Osteoblast (primary cell): ENCODE data around the gene CTNND2. TPM values are rescaled to one million over a fixed set of nuclear protein-coding genes. Genes with fewer than 3 reads are reported as not detected.

Source experiments
- DNase-seq: peaks from one replicate; pipeline ENCODE4 v3.0.0; 2011; ENCODE audit warnings: low spot score, mixed read lengths; ENCODE audit not compliant: insufficient read length; ENCODE audit errors: missing footprints
- H2AFZ ChIP-seq: 2 replicates; pipeline ENCODE4 v1.6.0; 2011; ENCODE audit warnings: mild to moderate bottlenecking, low read length
- H3K27ac ChIP-seq: 2 replicates; pipeline ENCODE4 v1.5.1; 2011; ENCODE audit warnings: mild to moderate bottlenecking, low read depth, low read length, moderate library complexity
- H3K27me3 ChIP-seq: 2 replicates; pipeline ENCODE4 v1.6.0; 2012; ENCODE audit warnings: mild to moderate bottlenecking, control low read depth, inconsistent platforms, low read length, moderate library complexity; ENCODE audit not compliant: insufficient read depth
- H3K36me3 ChIP-seq: 2 replicates; pipeline ENCODE4 v1.5.1; 2011; ENCODE audit warnings: mild to moderate bottlenecking, low read length, control low read depth, moderate library complexity; ENCODE audit not compliant: insufficient read depth
- H3K4me1 ChIP-seq: 2 replicates; pipeline ENCODE4 v1.5.1; 2011; ENCODE audit warnings: mild to moderate bottlenecking, low read length, control low read depth, moderate library complexity; ENCODE audit not compliant: insufficient read depth
- H3K4me2 ChIP-seq: 2 replicates; pipeline ENCODE4 v1.6.0; 2011; ENCODE audit warnings: mild to moderate bottlenecking, low read length; ENCODE audit not compliant: insufficient read depth
- H3K4me3 ChIP-seq: fragments of 200-600 bp; sonication (generic); 3 replicates; pipeline ENCODE4 v1.5.1; 2012; ENCODE audit warnings: mild to moderate bottlenecking, low read length, inconsistent platforms; ENCODE audit not compliant: insufficient read depth
- H3K79me2 ChIP-seq: 2 replicates; pipeline ENCODE4 v1.6.0; 2012; ENCODE audit warnings: mild to moderate bottlenecking, low read length, control low read depth, inconsistent platforms; ENCODE audit not compliant: insufficient read depth
- H3K9me3 ChIP-seq: 2 replicates; pipeline ENCODE4 v1.5.1; 2011; ENCODE audit warnings: low read depth, low read length, control low read depth
- H4K20me1 ChIP-seq: 2 replicates; pipeline ENCODE4 v1.6.0; 2012; ENCODE audit warnings: mild to moderate bottlenecking, low read length, control low read depth; ENCODE audit not compliant: insufficient read depth
- CTCF ChIP-seq: IDR thresholded peaks from 2 replicates; pipeline ENCODE4 v1.5.1; 2011; ENCODE audit warnings: mild to moderate bottlenecking, low read depth, low read length, moderate library complexity; ENCODE audit errors: extremely low read depth
- total RNA-seq: library from RNA; depleted of rRNA; stranded (reverse); fragments of >200 nt; gene quantifications from 2 replicates; pipeline ENCODE4 v1.2.3, GENCODE V29; 2012

Gene CTNND2
- total RNA-seq, 1 donor = not detected

DNA sequence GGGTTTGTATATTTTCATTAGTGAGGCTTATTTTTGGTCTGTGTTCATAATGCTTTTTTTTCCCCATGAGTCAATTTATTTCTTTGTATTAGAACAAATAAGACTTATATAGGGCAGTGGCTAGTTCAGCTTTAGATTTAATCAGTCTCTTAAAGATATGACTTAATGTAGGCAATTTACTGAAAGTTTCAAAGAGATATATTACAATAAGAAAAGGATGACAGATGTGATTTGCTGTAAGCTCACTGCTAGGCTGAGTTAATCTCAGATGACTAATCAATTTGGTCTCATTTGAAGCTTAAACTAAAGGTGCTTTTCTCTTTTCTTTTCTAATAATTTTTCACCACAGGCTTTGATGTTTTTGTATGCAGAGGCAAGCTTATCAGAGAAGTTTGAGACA lies 851.4 kb downstream of the CTNND2 start:
- Histone ChIP-seq H4K20me1 (no peaks in the 10 kb centered on the region), H3K27ac (no peak overlapping the region), H2AFZ (no peak overlapping the region), H3K4me2 (no peak overlapping the region), H3K79me2 (no peaks in the 10 kb centered on the region), H3K9me3 (no peaks in the 10 kb centered on the region), H3K4me1 (no peaks in the 10 kb centered on the region), H3K36me3 (no peaks in the 10 kb centered on the region), H3K4me3 (no peak overlapping the region), H3K27me3 (no peaks in the 10 kb centered on the region)
- DNase-seq = no peak
- no peak for TF ChIP-seq CTCF

GRCh38 chr5:11050596-11051304 lies 853.5 kb downstream of the CTNND2 start:
- Histone ChIP-seq H3K36me3 (no peaks in the 10 kb centered on the region), H3K27ac (no peak overlapping the region), H4K20me1 (no peaks in the 10 kb centered on the region), H2AFZ (no peak overlapping the region), H3K4me3 (no peak overlapping the region), H3K9me3 (no peaks in the 10 kb centered on the region), H3K4me2 (no peak overlapping the region), H3K79me2 (no peaks in the 10 kb centered on the region), H3K27me3 (no peaks in the 10 kb centered on the region), H3K4me1 (no peaks in the 10 kb centered on the region)
- TF ChIP-seq CTCF = no peak
- no peak for DNase-seq

DNA sequence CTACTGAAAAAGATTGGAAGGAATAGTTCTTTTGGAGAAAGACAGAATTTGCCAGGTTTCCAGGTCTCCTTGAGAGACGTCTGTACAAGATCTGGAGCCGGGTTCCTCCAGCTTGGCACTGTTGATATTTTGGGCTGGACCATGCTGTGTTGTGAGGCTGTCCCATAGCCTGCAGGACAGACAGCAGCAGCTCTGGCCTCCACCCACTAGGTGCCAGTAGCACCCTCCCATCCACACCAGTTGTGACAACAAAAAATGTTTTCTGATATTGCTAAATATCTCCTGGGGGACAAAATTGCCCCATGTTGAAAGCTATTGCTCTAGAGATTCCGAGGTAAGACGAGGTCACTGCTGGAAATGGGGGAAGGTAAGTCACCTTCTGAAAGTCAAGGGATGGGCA lies 855.5 kb downstream of the CTNND2 start:
- no peaks in the 10 kb centered on the region for H3K4me1 ChIP-seq
- no peak overlapping the region for H3K4me3 ChIP-seq
- no peak overlapping the region for H2AFZ ChIP-seq
- no peaks in the 10 kb centered on the region for H3K36me3 ChIP-seq
- H3K9me3 ChIP-seq = no peaks in the 10 kb centered on the region
- no peaks in the 10 kb centered on the region for H3K79me2 ChIP-seq
- H3K27me3 ChIP-seq = no peaks in the 10 kb centered on the region
- no peak for TF ChIP-seq CTCF
- DNase-seq = no peak
- H4K20me1 ChIP-seq = no peaks in the 10 kb centered on the region
- H3K27ac ChIP-seq = no peak overlapping the region
- H3K4me2 ChIP-seq = no peak overlapping the region

DNA sequence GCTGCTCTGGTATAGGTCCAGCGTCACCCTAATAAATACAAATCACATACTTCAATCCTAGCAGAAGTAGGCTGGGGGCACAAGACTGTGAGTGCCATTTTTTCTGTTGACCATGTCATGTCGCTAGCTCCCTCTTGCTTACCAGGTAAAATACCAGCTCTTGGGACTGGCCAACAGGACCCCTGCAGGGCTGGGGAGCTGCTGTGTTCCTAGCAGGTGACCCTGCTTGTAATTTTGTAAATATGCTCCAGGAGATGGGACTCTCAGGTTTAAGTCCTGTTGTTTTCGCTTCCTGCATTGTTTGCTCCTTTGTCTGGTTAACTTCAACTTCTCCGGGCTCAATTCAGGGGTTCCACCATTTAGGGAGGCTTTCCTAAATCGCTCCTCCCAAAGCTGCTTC lies 856.6 kb downstream of the CTNND2 start:
- DNase-seq = no peak
- Histone ChIP-seq H3K27ac (no peak overlapping the region), H4K20me1 (no peaks in the 10 kb centered on the region), H2AFZ (no peak overlapping the region), H3K27me3 (no peaks in the 10 kb centered on the region), H3K4me3 (no peak overlapping the region), H3K79me2 (no peaks in the 10 kb centered on the region), H3K4me2 (no peak overlapping the region), H3K9me3 (no peaks in the 10 kb centered on the region), H3K4me1 (no peaks in the 10 kb centered on the region), H3K36me3 (no peaks in the 10 kb centered on the region)
- TF ChIP-seq CTCF = no peak
